ENCODE measurements around the gene ZBTB38.

ZBTB38 gene

DNA sequence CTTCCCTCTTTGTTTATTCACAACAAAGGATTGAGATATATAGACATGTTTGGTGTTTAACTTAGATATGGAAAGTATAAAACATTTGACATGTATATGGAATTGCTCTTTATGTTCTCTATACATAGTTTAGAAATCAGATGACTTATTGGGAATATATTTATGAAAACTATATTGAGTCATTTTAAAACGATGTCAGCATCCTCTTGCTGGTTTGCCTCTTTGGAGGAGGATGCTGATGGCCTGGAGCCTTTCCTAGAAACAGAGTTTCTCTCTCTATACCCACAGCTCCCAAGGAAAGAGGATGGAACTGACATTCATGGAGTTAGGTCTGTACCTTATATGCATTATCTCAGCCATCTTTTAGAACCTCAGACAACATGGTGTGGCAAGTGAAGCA, 40.3 kb downstream of the ZBTB38 start:
- TF ChIP-seq POLR2AphosphoS5 (IDR thresholded peaks at IDR 0.05; ENCODE audit: low read depth) (no peak), SPI1 (IDR thresholded peaks at IDR 0.05; ENCODE audit: borderline replicate concordance, low read depth) (no peak), GABPA (IDR thresholded peaks at IDR 0.05; ENCODE audit: low read depth) (no peak), CTCF (IDR thresholded peaks at IDR 0.05; ENCODE audit: insufficient read depth, low read length) (no peak)
- TF ChIP-seq, protein P1, sequence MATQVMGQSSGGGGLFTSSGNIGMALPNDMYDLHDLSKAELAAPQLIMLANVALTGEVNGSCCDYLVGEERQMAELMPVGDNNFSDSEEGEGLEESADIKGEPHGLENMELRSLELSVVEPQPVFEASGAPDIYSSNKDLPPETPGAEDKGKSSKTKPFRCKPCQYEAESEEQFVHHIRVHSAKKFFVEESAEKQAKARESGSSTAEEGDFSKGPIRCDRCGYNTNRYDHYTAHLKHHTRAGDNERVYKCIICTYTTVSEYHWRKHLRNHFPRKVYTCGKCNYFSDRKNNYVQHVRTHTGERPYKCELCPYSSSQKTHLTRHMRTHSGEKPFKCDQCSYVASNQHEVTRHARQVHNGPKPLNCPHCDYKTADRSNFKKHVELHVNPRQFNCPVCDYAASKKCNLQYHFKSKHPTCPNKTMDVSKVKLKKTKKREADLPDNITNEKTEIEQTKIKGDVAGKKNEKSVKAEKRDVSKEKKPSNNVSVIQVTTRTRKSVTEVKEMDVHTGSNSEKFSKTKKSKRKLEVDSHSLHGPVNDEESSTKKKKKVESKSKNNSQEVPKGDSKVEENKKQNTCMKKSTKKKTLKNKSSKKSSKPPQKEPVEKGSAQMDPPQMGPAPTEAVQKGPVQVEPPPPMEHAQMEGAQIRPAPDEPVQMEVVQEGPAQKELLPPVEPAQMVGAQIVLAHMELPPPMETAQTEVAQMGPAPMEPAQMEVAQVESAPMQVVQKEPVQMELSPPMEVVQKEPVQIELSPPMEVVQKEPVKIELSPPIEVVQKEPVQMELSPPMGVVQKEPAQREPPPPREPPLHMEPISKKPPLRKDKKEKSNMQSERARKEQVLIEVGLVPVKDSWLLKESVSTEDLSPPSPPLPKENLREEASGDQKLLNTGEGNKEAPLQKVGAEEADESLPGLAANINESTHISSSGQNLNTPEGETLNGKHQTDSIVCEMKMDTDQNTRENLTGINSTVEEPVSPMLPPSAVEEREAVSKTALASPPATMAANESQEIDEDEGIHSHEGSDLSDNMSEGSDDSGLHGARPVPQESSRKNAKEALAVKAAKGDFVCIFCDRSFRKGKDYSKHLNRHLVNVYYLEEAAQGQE (IDR thresholded peaks at IDR 0.05; ENCODE audit: insufficient replicate concordance, low read depth), result no peak
- Histone ChIP-seq H3K27ac (replicated peaks) (no peak overlapping the region), H3K27me3 (ENCODE audit: insufficient read depth, poor library complexity, severe bottlenecking) (peaks cover 11% of the 10 kb centered on the region), H3K4me3 (replicated peaks; ENCODE audit: insufficient read depth, low read length) (no peak overlapping the region)
- no peak for DNase-seq (ENCODE audit: low read depth in 1 of 2, low spot score in 1 of 2)

DNA sequence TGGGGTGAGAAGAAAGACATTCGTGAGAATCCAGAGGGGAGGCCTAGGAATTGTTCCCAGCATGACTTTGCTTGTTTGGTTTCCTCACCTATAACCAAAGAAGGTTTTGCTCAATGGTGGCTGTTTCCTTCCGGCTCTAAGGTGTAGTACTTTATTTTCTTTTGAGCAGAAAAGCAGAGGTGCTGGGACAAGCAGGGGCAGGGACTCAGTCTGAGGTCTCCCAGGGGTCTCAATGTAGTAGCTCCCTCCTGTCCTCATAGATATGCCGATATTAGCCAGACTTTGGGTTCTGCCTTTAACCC, 41.6 kb downstream of the ZBTB38 start:
- H3K4me3 ChIP-seq (replicated peaks; ENCODE audit: insufficient read depth, low read length), result no peak overlapping the region
- H3K27ac ChIP-seq (replicated peaks), result no peak overlapping the region
- H3K27me3 ChIP-seq (ENCODE audit: insufficient read depth, poor library complexity, severe bottlenecking), result peaks cover 6% of the 10 kb centered on the region
- TF ChIP-seq, protein P1 (IDR thresholded peaks at IDR 0.05; ENCODE audit: insufficient replicate concordance, low read depth), result no peak
- TF ChIP-seq GABPA (IDR thresholded peaks at IDR 0.05; ENCODE audit: low read depth) (no peak), SPI1 (IDR thresholded peaks at IDR 0.05; ENCODE audit: borderline replicate concordance, low read depth) (no peak), CTCF (IDR thresholded peaks at IDR 0.05; ENCODE audit: insufficient read depth, low read length) (no peak)
- DNase-seq (ENCODE audit: low read depth in 1 of 2, low spot score in 1 of 2), result no peak

DNA sequence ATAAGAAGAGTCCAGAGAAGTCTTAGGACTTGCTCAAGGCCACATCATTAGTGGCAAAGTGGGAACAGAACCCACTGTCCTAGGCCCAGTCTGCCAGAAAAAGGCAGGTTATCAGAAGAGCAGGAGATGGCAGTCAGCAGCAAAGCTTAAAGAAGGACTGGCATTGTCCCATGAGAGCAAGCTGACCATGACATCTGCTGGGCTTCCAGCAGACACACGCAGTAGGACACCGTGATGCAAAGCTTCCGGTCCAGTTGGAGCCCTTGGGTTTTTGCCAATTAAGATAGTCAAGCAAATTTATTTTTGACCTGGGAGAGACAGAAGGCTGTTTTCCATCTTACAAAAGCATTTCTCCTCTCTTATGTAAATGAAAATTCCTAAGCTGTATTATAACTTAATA, 42.1 kb downstream of the ZBTB38 start:
- Histone ChIP-seq H3K27me3 (ENCODE audit: insufficient read depth, poor library complexity, severe bottlenecking) (peaks cover 3% of the 10 kb centered on the region), H3K4me3 (replicated peaks; ENCODE audit: insufficient read depth, low read length) (no peak overlapping the region), H3K27ac (replicated peaks) (no peak overlapping the region)
- TF ChIP-seq, protein P1 (IDR thresholded peaks at IDR 0.05; ENCODE audit: insufficient replicate concordance, low read depth), result no peak
- TF ChIP-seq SPI1 (IDR thresholded peaks at IDR 0.05; ENCODE audit: borderline replicate concordance, low read depth) (no peak), CTCF (IDR thresholded peaks at IDR 0.05; ENCODE audit: insufficient read depth, low read length) (no peak), GABPA (IDR thresholded peaks at IDR 0.05; ENCODE audit: low read depth) (no peak), POLR2AphosphoS5 (IDR thresholded peaks at IDR 0.05; ENCODE audit: low read depth) (no peak)
- no peak for DNase-seq (ENCODE audit: low read depth in 1 of 2, low spot score in 1 of 2)
